Measurements from ENCODE around the gene PPARA. TPM values are rescaled to one million over a fixed set of nuclear protein-coding genes. Genes with fewer than 3 reads are reported as not detected.

The PPARA gene
- total RNA-seq, 1 experiment from 2014 or later = 14.5 TPM

DNA sequence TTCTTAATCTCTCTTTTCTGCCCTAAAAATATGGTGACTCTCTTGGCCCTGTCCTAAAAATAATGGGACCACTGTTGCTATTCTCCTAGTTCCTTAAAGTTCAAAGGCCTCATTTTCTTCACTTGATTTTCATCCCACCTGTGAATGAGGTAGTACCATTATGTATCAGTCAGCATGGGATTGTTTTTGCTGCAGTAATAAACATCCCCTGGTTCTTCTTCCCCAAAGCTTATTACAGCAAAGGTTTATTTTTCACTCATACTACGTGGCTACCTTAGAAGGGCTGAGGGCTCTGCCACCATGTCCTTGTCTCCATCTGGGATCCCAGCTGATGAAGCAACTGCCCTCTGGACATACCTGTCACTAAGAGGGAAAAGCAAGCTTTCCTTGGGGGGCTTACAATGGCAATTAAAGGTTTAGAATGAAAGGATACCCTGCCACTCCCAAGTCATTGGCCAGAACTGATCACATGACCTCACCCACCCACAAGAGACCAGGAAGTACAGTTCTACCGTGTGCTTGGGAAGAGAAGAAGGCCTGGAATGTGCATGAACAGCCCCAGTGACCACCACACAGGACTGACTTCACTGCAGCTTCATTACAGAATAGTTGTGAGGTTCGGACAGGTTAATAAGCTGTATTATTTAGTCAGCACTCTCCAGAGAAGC, 125.3 kb downstream of the PPARA start (continued):
- TF ChIP-seq TCF7L2 (IDR thresholded peaks at IDR 0.05; ENCODE audit: borderline replicate concordance, extremely low read depth, insufficient read depth, insufficient read length) (no peak), YY1 (IDR thresholded peaks at IDR 0.05; ENCODE audit: extremely low read depth, insufficient replicate concordance, low read depth, low read length) (no peak)

DNA sequence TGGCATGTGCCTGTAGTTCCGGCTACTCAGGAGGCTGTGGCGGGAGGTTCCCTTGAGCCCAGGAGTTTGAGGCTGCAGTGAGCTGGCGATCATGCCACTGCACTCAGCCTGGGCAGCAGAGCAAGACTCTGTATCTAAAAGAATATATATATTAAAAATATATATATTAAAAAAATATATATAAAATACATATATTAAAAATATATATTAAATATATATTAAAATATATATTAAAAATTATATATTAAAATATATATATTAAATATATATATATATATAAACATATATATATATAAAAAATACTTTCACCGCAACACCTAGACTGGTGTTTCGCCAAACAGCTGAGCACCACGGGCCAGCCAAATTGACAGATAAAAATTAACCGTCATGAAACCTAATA, 126.2 kb downstream of the PPARA start:
- ATAC-seq = no peak
- Histone ChIP-seq H3K4me3 (replicated peaks in 1 of 2; ENCODE audit: low read depth in 1 of 2, low read length in 2 of 2) (no peak overlapping the region), H3K27me3 (ENCODE audit: insufficient read depth, low read length) (no peaks in the 10 kb centered on the region), H3K4me2 (ENCODE audit: low read length) (no peak overlapping the region), H3K4me1 (ENCODE audit: control insufficient read depth in 1 of 2, insufficient read depth in 2 of 2, low read length in 2 of 2) (no peaks in the 10 kb centered on the region), H4K20me1 (ENCODE audit: insufficient read depth) (no peaks in the 10 kb centered on the region), H3K9me2 (ENCODE audit: insufficient read depth) (no peaks in the 10 kb centered on the region), H3K9ac (ENCODE audit: low read length) (no peak overlapping the region), H2AFZ (ENCODE audit: low read depth, low read length, poor library complexity, severe bottlenecking) (no peak overlapping the region), H3K9me3 (ENCODE audit: control insufficient read depth in 1 of 2, insufficient read depth in 1 of 2, low read depth in 1 of 2, low read length in 2 of 2) (peaks cover 0 to 5% of the 10 kb centered on the region in 2 experiments; a peak in 1 of 4 replicates), H3K36me3 (ENCODE audit: control insufficient read depth in 1 of 2, insufficient read depth in 2 of 2, low read length in 2 of 2) (peaks cover 20 to 45% of the 10 kb centered on the region in 2 experiments), H3K27ac (ENCODE audit: low read depth, low read length) (no peak overlapping the region), H3K79me2 (ENCODE audit: insufficient read depth, low read length) (no peaks in the 10 kb centered on the region)
- no peak for DNase-seq (ENCODE audit: low read depth, low spot score)
- ChIA-PET POLR2A (interaction anchor here (1.1 kb wide), 1 partner anchor 9 kb away, joined by 4 read pairs; the partner anchor contains the start of gene TTC38), CTCF (no interaction called here), RAD21 (ENCODE audit: low non-redundant PET in 1 of 2, low total read pairs in 2 of 2, uncharacterized antibody in 2 of 2, unreplicated experiment in 2 of 2) (no interaction called here)
- TF ChIP-seq SRF (IDR thresholded peaks at IDR 0.05; ENCODE audit: low read depth) (no peak), EZH2 (IDR thresholded peaks at IDR 0.05) (no peak), CEBPB (IDR thresholded peaks at IDR 0.05; ENCODE audit: low read depth) (no peak), YY1 (IDR thresholded peaks at IDR 0.05; ENCODE audit: extremely low read depth, insufficient replicate concordance, low read depth, low read length) (no peak), POLR2A (IDR thresholded peaks at IDR 0.05; ENCODE audit: borderline replicate concordance, extremely low read depth, insufficient read depth, insufficient read length) (no peak), SP1 (IDR thresholded peaks at IDR 0.05; ENCODE audit: low read depth) (no peak), EZH2phosphoT487 (IDR thresholded peaks at IDR 0.05; ENCODE audit: borderline replicate concordance) (no peak), EGR1 (IDR thresholded peaks at IDR 0.05; ENCODE audit: low read depth) (no peak), POLR2AphosphoS5 (IDR thresholded peaks at IDR 0.05; ENCODE audit: low read depth, low read length) (no peak)
- intact Hi-C loops (cut with micrococcal nuclease) = no loop called here
- no TSS peak for BruUV-seq (replicated peaks)
